Measurements from ENCODE around the gene CLEC2L. TPM values are rescaled to one million over a fixed set of nuclear protein-coding genes. Genes with fewer than 3 reads are reported as not detected.

Gene CLEC2L
- total and polyA plus RNA-seq, 2 experiments from 2014 or later: not detected

DNA sequence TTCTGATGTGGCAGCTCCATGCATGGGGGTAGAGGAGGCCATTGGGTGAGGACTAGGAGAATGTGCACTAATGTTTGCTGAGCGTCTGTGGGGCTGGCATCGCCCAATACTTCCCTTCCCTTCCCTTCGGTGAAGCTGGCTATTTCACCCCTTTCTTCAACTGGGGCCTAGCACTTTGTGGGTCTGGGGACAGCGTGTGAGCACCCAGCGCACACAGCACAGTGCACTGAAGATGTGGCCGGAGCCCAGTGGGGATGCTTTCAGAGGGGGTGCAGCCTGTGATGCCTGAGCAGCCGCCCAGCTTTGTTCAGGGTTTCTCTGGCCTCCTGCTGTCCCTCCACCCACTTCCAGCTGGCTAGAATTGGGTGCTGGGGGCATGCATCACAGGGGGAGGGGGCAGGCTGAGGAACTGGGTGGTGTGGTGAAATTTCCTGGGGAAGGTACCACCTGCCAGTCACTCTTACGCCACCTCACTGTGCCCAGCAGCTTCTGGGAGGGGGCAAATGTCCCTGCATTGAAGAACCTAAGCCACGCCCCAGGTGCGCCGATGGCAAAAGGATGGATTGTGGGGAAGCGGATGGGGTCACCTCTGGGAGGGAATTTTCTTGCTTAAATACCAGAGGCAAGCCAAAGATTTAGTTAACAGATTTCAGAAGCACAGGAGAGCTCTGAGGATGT, 45.5 kb downstream of the CLEC2L start:
- TF ChIP-seq, protein P1, sequence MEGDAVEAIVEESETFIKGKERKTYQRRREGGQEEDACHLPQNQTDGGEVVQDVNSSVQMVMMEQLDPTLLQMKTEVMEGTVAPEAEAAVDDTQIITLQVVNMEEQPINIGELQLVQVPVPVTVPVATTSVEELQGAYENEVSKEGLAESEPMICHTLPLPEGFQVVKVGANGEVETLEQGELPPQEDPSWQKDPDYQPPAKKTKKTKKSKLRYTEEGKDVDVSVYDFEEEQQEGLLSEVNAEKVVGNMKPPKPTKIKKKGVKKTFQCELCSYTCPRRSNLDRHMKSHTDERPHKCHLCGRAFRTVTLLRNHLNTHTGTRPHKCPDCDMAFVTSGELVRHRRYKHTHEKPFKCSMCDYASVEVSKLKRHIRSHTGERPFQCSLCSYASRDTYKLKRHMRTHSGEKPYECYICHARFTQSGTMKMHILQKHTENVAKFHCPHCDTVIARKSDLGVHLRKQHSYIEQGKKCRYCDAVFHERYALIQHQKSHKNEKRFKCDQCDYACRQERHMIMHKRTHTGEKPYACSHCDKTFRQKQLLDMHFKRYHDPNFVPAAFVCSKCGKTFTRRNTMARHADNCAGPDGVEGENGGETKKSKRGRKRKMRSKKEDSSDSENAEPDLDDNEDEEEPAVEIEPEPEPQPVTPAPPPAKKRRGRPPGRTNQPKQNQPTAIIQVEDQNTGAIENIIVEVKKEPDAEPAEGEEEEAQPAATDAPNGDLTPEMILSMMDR (IDR thresholded peaks at IDR 0.05; ENCODE audit: poor library complexity): no peak
- TF ChIP-seq EZH2 (IDR thresholded peaks at IDR 0.05; ENCODE audit: borderline replicate concordance) (no peak), EZH2phosphoT487 (IDR thresholded peaks at IDR 0.05; ENCODE audit: low read depth, severe bottlenecking, unreplicated experiment) (no peak)
- no peaks in the 10 kb centered on the region for H3K36me3 ChIP-seq (replicated peaks; ENCODE audit: insufficient read depth, low read depth)
- no peak for DNase-seq (ENCODE audit: low spot score)
- H3K4me2 ChIP-seq: no peak overlapping the region
- H3K9me2 ChIP-seq (replicated peaks; ENCODE audit: insufficient read depth): no peaks in the 10 kb centered on the region
- no peak overlapping the region for H3K27ac ChIP-seq
- no peaks in the 10 kb centered on the region for H4K20me1 ChIP-seq (ENCODE audit: insufficient read depth, poor library complexity, severe bottlenecking)
- H3K9me3 ChIP-seq (ENCODE audit: low read depth): no peaks in the 10 kb centered on the region
- H3K27me3 ChIP-seq: no peaks in the 10 kb centered on the region
- no peak overlapping the region for H3K4me3 ChIP-seq
- H3K79me2 ChIP-seq: no peaks in the 10 kb centered on the region
- 96% methylated on average over 12 of the region's 12 CpGs for WGBS (ENCODE audit: low lambda C conversion rate, missing lambda C conversion rate)
- no peaks in the 10 kb centered on the region for H3K4me1 ChIP-seq (ENCODE audit: insufficient read depth)
- no peak overlapping the region for H2AFZ ChIP-seq

GRCh38 chr7:139570119-139570518, 46.6 kb downstream of the CLEC2L start:
- Histone ChIP-seq H4K20me1 (ENCODE audit: insufficient read depth, poor library complexity, severe bottlenecking) (no peaks in the 10 kb centered on the region), H3K4me3 (no peak overlapping the region), H3K27ac (no peak overlapping the region), H3K9me2 (replicated peaks; ENCODE audit: insufficient read depth) (no peaks in the 10 kb centered on the region), H3K4me2 (no peak overlapping the region), H3K4me1 (ENCODE audit: insufficient read depth) (no peaks in the 10 kb centered on the region), H3K79me2 (no peaks in the 10 kb centered on the region), H3K36me3 (replicated peaks; ENCODE audit: insufficient read depth, low read depth) (no peaks in the 10 kb centered on the region), H2AFZ (no peak overlapping the region), H3K9me3 (ENCODE audit: low read depth) (no peaks in the 10 kb centered on the region), H3K27me3 (no peaks in the 10 kb centered on the region)
- 86% methylated on average over 8 of the region's 8 CpGs for WGBS (ENCODE audit: low lambda C conversion rate, missing lambda C conversion rate)
- TF ChIP-seq EZH2 (IDR thresholded peaks at IDR 0.05; ENCODE audit: borderline replicate concordance) (no peak), EZH2phosphoT487 (IDR thresholded peaks at IDR 0.05; ENCODE audit: low read depth, severe bottlenecking, unreplicated experiment) (no peak)
- TF ChIP-seq, protein P1 (IDR thresholded peaks at IDR 0.05; ENCODE audit: poor library complexity): no peak
- no peak for DNase-seq (ENCODE audit: low spot score)

DNA sequence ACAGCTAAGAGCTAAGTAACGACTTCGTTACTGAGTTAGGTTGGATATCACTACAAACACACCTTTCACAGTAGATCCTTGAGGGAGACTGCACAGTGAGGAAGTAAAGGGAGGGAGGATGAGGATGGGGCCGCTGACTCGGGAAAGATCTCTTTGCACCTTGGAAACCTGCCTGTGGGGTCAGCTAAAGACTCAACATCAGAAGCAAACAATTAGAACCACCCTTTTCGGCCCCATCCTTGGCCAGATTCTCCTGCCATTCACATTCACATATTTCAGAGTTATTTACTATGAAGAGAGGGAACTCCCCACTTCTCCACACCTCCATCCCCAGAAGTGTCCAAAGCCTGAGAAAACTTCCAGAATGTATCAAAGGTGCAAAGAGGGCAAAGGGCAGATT, 47.1 kb downstream of the CLEC2L start:
- Histone ChIP-seq H3K4me1 (ENCODE audit: insufficient read depth) (no peaks in the 10 kb centered on the region), H2AFZ (no peak overlapping the region), H3K27me3 (no peaks in the 10 kb centered on the region), H3K27ac (no peak overlapping the region), H3K4me3 (no peak overlapping the region), H4K20me1 (ENCODE audit: insufficient read depth, poor library complexity, severe bottlenecking) (no peaks in the 10 kb centered on the region), H3K9me2 (replicated peaks; ENCODE audit: insufficient read depth) (no peaks in the 10 kb centered on the region), H3K36me3 (replicated peaks; ENCODE audit: insufficient read depth, low read depth) (no peaks in the 10 kb centered on the region), H3K9me3 (ENCODE audit: low read depth) (no peaks in the 10 kb centered on the region), H3K4me2 (no peak overlapping the region), H3K79me2 (no peaks in the 10 kb centered on the region)
- 90% methylated on average over 5 of the region's 5 CpGs for WGBS (ENCODE audit: low lambda C conversion rate, missing lambda C conversion rate)
- no peak for DNase-seq (ENCODE audit: low spot score)
- TF ChIP-seq EZH2phosphoT487 (IDR thresholded peaks at IDR 0.05; ENCODE audit: low read depth, severe bottlenecking, unreplicated experiment) (no peak), EZH2 (IDR thresholded peaks at IDR 0.05; ENCODE audit: borderline replicate concordance) (no peak)
- TF ChIP-seq, protein P1 (IDR thresholded peaks at IDR 0.05; ENCODE audit: poor library complexity): no peak

All from hepatocyte (in vitro differentiated cells).